H1 (cell line): Measurements from ENCODE around the gene TNC. TPM values are rescaled to one million over a fixed set of nuclear protein-coding genes. Genes with fewer than 3 reads are reported as not detected.

Source experiments
- BCL11A ChIP-seq, 2 experiments: IDR thresholded peaks; one replicate each; pipeline ENCODE4 v1.6.1; 2011; ENCODE audit warnings: low read depth in 2 of 2, low read length in 2 of 2, mild to moderate bottlenecking in 2 of 2
- CEBPB ChIP-seq: IDR thresholded peaks from 2 replicates; pipeline ENCODE4 v1.6.1; 2012; ENCODE audit warnings: low read depth, low read length
- CHD1 ChIP-seq: IDR thresholded peaks from 2 replicates; pipeline ENCODE4 v1.6.1; 2012; ENCODE audit warnings: low read depth, low read length, improper control_type of control experiment
- KDM1A ChIP-seq: fragments of 200-600, 300-600 bp; sonication (generic); IDR thresholded peaks from 2 replicates; pipeline ENCODE4 v1.7.1; 2016; ENCODE audit warnings: mild to moderate bottlenecking, low read length, borderline replicate concordance
- KDM4A ChIP-seq: IDR thresholded peaks from one replicate; pipeline ENCODE4 v1.7.1; 2012; ENCODE audit warnings: low read depth, mild to moderate bottlenecking, moderate library complexity, low read length, inconsistent platforms; ENCODE audit not compliant: severe bottlenecking
- PHF8 ChIP-seq: fragments of 200-600 bp; sonication (generic); conservative IDR thresholded peaks from 2 replicates; pipeline ENCODE4 v1.7.1; 2012; ENCODE audit warnings: low read depth, mild to moderate bottlenecking, inconsistent platforms, low read length, moderate library complexity
- SP2 ChIP-seq: IDR thresholded peaks from 2 replicates; pipeline ENCODE4 v1.6.1; 2012; ENCODE audit warnings: mild to moderate bottlenecking, low read length, inconsistent platforms
- SP4 ChIP-seq: IDR thresholded peaks from 2 replicates; pipeline ENCODE4 v1.6.1; 2012; ENCODE audit warnings: low read length, inconsistent platforms
- TCF12 ChIP-seq: IDR thresholded peaks from 2 replicates; pipeline ENCODE4 v1.6.1; 2011; ENCODE audit warnings: low read depth, mild to moderate bottlenecking, low read length
- polyA plus RNA-seq, 7 experiments: library from polyadenylated mRNA; depleted of rRNA in 3 of 7; stranded (reverse) in 5 of 7; unstranded in 2 of 7; fragments of >200 nt in 5 of 7; fragments of 200-250 nt in 2 of 7; gene quantifications; 1 replicate in 5 of 7; 2 replicates in 1 of 7; 4 replicates in 1 of 7; pipeline versions ENCODE4 v1.2.1 to v1.2.3, GENCODE V29; 2011 to 2013; ENCODE audit warnings: missing spikeins in 2 of 7, mixed read lengths in 2 of 7
- total RNA-seq: library from RNA; stranded (reverse); fragmentation: NEBNext Ultra II Directional; extraction: Animal tissue kit (Norgen Biotek cat#: 25700); gene quantifications from 2 replicates; pipeline ENCODE4 v1.2.1, GENCODE V29; 2021
- TF ChIP-seq, protein P1 (sequence below), 3 experiments: IDR thresholded peaks; 1 replicate in 2 of 3; 2 replicates in 1 of 3; pipeline versions ENCODE4 v1.5.1 to v1.6.1; 2011; ENCODE audit warnings: low read length in 3 of 3, mild to moderate bottlenecking in 3 of 3, inconsistent platforms in 2 of 3, low read depth in 1 of 3, moderate library complexity in 1 of 3; ENCODE audit not compliant: insufficient read depth in 1 of 3; ENCODE audit errors: control extremely low read depth in 1 of 3

Gene TNC
- total and polyA plus RNA-seq, 2 of the 8 experiments (the other 6 are each of a cell fraction or from before 2014, with no cell fraction given), result 6.2 to 11.4 TPM

GRCh38 chr9:115115117-115115880 lies 2.7 kb downstream of the TNC start (continued):
- TF ChIP-seq, protein P1, sequence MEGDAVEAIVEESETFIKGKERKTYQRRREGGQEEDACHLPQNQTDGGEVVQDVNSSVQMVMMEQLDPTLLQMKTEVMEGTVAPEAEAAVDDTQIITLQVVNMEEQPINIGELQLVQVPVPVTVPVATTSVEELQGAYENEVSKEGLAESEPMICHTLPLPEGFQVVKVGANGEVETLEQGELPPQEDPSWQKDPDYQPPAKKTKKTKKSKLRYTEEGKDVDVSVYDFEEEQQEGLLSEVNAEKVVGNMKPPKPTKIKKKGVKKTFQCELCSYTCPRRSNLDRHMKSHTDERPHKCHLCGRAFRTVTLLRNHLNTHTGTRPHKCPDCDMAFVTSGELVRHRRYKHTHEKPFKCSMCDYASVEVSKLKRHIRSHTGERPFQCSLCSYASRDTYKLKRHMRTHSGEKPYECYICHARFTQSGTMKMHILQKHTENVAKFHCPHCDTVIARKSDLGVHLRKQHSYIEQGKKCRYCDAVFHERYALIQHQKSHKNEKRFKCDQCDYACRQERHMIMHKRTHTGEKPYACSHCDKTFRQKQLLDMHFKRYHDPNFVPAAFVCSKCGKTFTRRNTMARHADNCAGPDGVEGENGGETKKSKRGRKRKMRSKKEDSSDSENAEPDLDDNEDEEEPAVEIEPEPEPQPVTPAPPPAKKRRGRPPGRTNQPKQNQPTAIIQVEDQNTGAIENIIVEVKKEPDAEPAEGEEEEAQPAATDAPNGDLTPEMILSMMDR (IDR thresholded peaks at IDR 0.05; ENCODE audit: control extremely low read depth in 1 of 3, insufficient read depth in 1 of 3, low read depth in 1 of 3, low read length in 3 of 3), result no peak
- TF ChIP-seq CEBPB (no peak), SP4 (no peak), KDM4A (no peak), CHD1 (no peak), BCL11A (IDR thresholded peaks at IDR 0.05; ENCODE audit: low read depth in 2 of 2, low read length in 2 of 2) (no peak), SP2 (no peak), KDM1A (no peak), PHF8 (no peak), TCF12 (no peak)
